Loucy (cell line): ENCODE results near the gene STX8.

Experiments
- H2AFZ ChIP-seq: fragments of 200-600 bp; sonication (generic); 2 replicates; pipeline ENCODE4 v1.6.0; 2016; ENCODE audit warnings: antibody characterized with exemption, mild to moderate bottlenecking, low read length, moderate library complexity
- H3F3A ChIP-seq: fragments of 200-600 bp; 2 replicates; pipeline ENCODE4 v1.6.0; 2016; ENCODE audit warnings: antibody characterized with exemption, low read depth, mild to moderate bottlenecking
- H3K27me3 ChIP-seq: fragments of 200-600 bp; sonication (generic); 2 replicates; pipeline ENCODE4 v1.6.1; 2014; ENCODE audit warnings: low read length, mild to moderate bottlenecking; ENCODE audit not compliant: insufficient read depth, poor library complexity, severe bottlenecking
- H3K36me3 ChIP-seq: fragments of 200-600 bp; sonication (generic); 2 replicates; pipeline ENCODE4 v1.6.1; 2016; ENCODE audit warnings: low read length; ENCODE audit not compliant: insufficient read depth
- H3K4me1 ChIP-seq: fragments of 200-600 bp; sonication (generic); 2 replicates; pipeline ENCODE4 v1.5.1; 2014; ENCODE audit warnings: low read length, mild to moderate bottlenecking; ENCODE audit not compliant: insufficient read depth, poor library complexity, severe bottlenecking
- H3K4me2 ChIP-seq: fragments of 200-600 bp; sonication (generic); 2 replicates; pipeline ENCODE4 v1.6.0; 2014; ENCODE audit warnings: antibody characterized with exemption, low read length, low read depth, mild to moderate bottlenecking; ENCODE audit not compliant: poor library complexity, severe bottlenecking
- H3K4me3 ChIP-seq: fragments of 200-600 bp; sonication (generic); 2 replicates; pipeline ENCODE4 v1.5.1; 2014; ENCODE audit warnings: low read length, mild to moderate bottlenecking, mixed read lengths; ENCODE audit not compliant: poor library complexity, severe bottlenecking
- H3K79me2 ChIP-seq: fragments of 200-600 bp; sonication (generic); 2 replicates; pipeline ENCODE4 v1.6.1; 2014; ENCODE audit warnings: low read length; ENCODE audit not compliant: insufficient read depth
- H3K9ac ChIP-seq: fragments of 200-600 bp; sonication (generic); 2 replicates; pipeline ENCODE4 v1.6.0; 2014; ENCODE audit warnings: mild to moderate bottlenecking, low read depth, low read length, moderate library complexity; ENCODE audit not compliant: poor library complexity, severe bottlenecking
- H3K9me2 ChIP-seq: fragments of 200-600 bp; sonication (generic); replicated peaks from 2 replicates; pipeline ENCODE4 v1.6.1; 2016; ENCODE audit warnings: low read depth, low read length, mixed read lengths
- H3K9me3 ChIP-seq: fragments of 200-600 bp; sonication (generic); 2 replicates; pipeline ENCODE4 v1.6.1; 2014; ENCODE audit warnings: mild to moderate bottlenecking, antibody characterized with exemption, low read length, low read depth; ENCODE audit not compliant: insufficient read depth
- H4K20me1 ChIP-seq: fragments of 200-600 bp; sonication (generic); 2 replicates; pipeline ENCODE4 v1.6.0; 2014; ENCODE audit warnings: antibody characterized with exemption, low read length, mild to moderate bottlenecking; ENCODE audit not compliant: insufficient read depth, poor library complexity, severe bottlenecking
- EZH2phosphoT487 ChIP-seq: fragments of 200-600 bp; IDR thresholded peaks from 2 replicates; pipeline ENCODE4 v1.6.1; 2018; ENCODE audit warnings: antibody characterized with exemption, mild to moderate bottlenecking, moderate library complexity, borderline replicate concordance
- TF ChIP-seq, protein P1 (sequence below): fragments of 200-600 bp; sonication (generic); conservative IDR thresholded peaks from 2 replicates; pipeline ENCODE4 v1.5.1; 2014; ENCODE audit warnings: mild to moderate bottlenecking, antibody characterized with exemption, low read length

STX8 gene

GRCh38 chr17:9361188-9361955, 214.2 kb downstream of the STX8 start:
- H3K9me3 ChIP-seq, result no peaks in the 10 kb centered on the region
- H3K4me3 ChIP-seq, result no peak overlapping the region
- no peak for TF ChIP-seq EZH2phosphoT487
- TF ChIP-seq, protein P1, sequence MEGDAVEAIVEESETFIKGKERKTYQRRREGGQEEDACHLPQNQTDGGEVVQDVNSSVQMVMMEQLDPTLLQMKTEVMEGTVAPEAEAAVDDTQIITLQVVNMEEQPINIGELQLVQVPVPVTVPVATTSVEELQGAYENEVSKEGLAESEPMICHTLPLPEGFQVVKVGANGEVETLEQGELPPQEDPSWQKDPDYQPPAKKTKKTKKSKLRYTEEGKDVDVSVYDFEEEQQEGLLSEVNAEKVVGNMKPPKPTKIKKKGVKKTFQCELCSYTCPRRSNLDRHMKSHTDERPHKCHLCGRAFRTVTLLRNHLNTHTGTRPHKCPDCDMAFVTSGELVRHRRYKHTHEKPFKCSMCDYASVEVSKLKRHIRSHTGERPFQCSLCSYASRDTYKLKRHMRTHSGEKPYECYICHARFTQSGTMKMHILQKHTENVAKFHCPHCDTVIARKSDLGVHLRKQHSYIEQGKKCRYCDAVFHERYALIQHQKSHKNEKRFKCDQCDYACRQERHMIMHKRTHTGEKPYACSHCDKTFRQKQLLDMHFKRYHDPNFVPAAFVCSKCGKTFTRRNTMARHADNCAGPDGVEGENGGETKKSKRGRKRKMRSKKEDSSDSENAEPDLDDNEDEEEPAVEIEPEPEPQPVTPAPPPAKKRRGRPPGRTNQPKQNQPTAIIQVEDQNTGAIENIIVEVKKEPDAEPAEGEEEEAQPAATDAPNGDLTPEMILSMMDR, result no peak
- no peaks in the 10 kb centered on the region for H3K9me2 ChIP-seq
- H3K27me3 ChIP-seq, result no peaks in the 10 kb centered on the region
- H4K20me1 ChIP-seq, result no peaks in the 10 kb centered on the region
- no peaks in the 10 kb centered on the region for H3F3A ChIP-seq
- no peaks in the 10 kb centered on the region for H3K36me3 ChIP-seq
- H3K4me1 ChIP-seq, result no peaks in the 10 kb centered on the region
- no peaks in the 10 kb centered on the region for H3K79me2 ChIP-seq
- H3K4me2 ChIP-seq, result no peak overlapping the region
- no peak overlapping the region for H2AFZ ChIP-seq
- no peak overlapping the region for H3K9ac ChIP-seq

DNA sequence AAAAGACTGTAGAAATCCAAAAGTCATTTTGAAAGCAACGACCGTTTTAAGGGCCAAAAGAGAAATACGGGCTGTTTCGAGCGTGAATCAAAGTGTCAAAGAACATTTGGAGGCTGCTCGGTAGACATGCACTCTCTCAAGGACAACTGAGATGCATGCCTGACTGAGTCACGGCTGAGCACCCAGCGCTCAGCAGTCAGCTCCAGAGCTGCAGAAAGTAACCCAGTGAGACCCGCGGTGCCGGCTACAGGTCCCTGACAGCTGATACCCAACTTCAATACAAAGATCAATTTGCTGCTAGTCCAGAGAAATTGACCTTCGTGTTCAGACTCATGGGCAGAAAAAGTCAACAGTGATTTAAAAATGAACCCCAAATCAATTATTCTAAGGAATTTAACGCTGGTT, 214.9 kb downstream of the STX8 start:
- Histone ChIP-seq H3K4me3 (no peak overlapping the region), H3K4me2 (no peak overlapping the region), H3K9me3 (no peaks in the 10 kb centered on the region), H3K9ac (no peak overlapping the region), H3K79me2 (no peaks in the 10 kb centered on the region), H3K27me3 (no peaks in the 10 kb centered on the region), H4K20me1 (no peaks in the 10 kb centered on the region), H3K4me1 (no peaks in the 10 kb centered on the region), H3F3A (no peaks in the 10 kb centered on the region), H3K9me2 (no peaks in the 10 kb centered on the region), H3K36me3 (no peaks in the 10 kb centered on the region), H2AFZ (no peak overlapping the region)
- TF ChIP-seq, protein P1, result no peak
- no peak for TF ChIP-seq EZH2phosphoT487

DNA sequence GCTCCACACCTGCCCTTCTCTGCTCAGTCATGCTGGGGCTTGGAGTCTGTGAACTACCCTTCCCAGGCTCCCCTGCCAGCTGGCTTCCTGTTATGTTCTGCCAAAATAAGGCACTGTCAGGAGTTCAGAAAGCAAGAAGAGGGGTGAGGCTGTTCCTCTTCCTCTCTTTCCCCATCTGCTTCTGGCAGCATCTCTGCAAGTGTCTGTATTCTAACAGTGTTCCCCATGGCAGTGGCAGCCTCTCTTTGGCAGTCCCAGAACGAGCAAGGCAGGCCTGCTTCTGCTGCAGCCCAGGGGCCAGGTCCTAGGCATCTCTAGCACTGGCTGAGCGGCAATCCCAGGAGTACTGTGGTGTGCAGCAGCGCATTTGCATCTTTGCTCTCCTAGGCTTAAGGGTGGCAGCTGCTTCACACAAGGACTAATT, 219.1 kb downstream of the STX8 start:
- Histone ChIP-seq H3K4me1 (no peaks in the 10 kb centered on the region), H3K9ac (no peak overlapping the region), H4K20me1 (peaks cover 2% of the 10 kb centered on the region), H3K4me2 (no peak overlapping the region), H3K36me3 (no peaks in the 10 kb centered on the region), H2AFZ (no peak overlapping the region), H3K4me3 (no peak overlapping the region), H3F3A (no peaks in the 10 kb centered on the region), H3K9me2 (no peaks in the 10 kb centered on the region), H3K27me3 (no peaks in the 10 kb centered on the region), H3K9me3 (no peaks in the 10 kb centered on the region), H3K79me2 (no peaks in the 10 kb centered on the region)
- TF ChIP-seq EZH2phosphoT487, result no peak
- TF ChIP-seq, protein P1, result no peak
